Measurements from ENCODE around the gene ADCY1.

The ADCY1 gene

DNA sequence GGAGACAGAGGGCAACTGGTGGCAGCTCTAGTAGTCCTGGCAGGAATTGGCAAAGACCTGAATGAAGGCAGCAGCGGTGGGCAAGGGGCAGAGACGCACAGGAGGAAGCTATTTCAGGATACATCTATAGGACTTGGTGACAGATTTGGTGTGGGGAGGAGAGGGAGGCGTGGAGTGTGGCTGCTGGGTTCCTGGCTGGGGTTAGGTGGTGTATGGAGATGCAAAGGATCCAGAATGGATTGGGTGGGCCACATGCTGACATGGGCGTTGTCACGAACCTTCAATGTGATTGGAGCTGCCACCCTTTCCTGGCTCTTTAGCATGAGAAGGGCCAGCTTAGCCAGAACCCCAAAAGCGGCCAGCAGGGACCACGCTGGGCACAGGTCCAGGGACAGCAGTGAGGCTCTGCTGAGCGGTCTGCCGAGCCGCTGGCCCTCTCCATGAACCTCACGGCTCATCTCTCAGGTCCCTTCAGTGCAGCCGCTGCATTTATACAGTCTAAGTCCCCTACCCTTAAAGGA, 10.2 kb upstream of the ADCY1 start:
- no peaks in the 10 kb centered on the region for H3K9me3 ChIP-seq (replicated peaks; ENCODE audit: insufficient read depth, low read length)
- no peaks in the 10 kb centered on the region for H3K9me2 ChIP-seq (replicated peaks; ENCODE audit: insufficient read depth, low read length)
- H3K79me2 ChIP-seq (ENCODE audit: low read length), result no peaks in the 10 kb centered on the region
- no peaks in the 10 kb centered on the region for H3F3A ChIP-seq (ENCODE audit: insufficient read depth, low read length)
- H2AFZ ChIP-seq (ENCODE audit: low read length), result no peak overlapping the region
- no peaks in the 10 kb centered on the region for H4K20me1 ChIP-seq (ENCODE audit: insufficient read depth, low read length)
- no peak overlapping the region for H3K4me3 ChIP-seq (ENCODE audit: low read length)
- no peak overlapping the region for H3K9ac ChIP-seq (ENCODE audit: low read length)
- H3K27ac ChIP-seq (ENCODE audit: low read length), result no peak overlapping the region
- no peak for TF ChIP-seq EZH2 (optimal IDR thresholded peaks at IDR 0.05; ENCODE audit: low read depth, low read length)
- H3K36me3 ChIP-seq (replicated peaks; ENCODE audit: insufficient read depth, low read length), result no peaks in the 10 kb centered on the region
- no peaks in the 10 kb centered on the region for H3K27me3 ChIP-seq (replicated peaks; ENCODE audit: insufficient read depth, low read length)
- H3K4me2 ChIP-seq (ENCODE audit: low read depth, low read length), result no peak overlapping the region
- DNase-seq, result no peak
- no peaks in the 10 kb centered on the region for H3K4me1 ChIP-seq (ENCODE audit: low read length)

DNA sequence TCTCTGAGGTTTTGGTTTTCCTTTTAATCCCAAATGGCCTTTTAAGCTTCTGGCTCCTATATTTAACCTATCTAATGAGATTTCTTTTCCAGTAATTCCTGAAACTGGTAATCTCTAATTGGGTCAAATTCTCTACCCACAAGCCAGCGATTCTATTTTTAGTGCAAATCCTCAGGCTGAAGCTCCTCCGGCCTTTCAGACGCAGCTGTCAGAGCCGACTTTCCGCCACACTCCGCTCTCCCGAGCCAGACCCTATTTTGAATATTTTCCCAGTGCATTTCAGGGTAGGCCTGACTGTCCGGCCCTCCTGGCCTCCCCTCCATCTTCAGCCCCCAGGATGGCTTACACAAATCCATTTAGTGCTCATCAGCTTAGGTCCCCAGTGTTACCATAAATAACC, 9.7 kb upstream of the ADCY1 start:
- Histone ChIP-seq H3K9me3 (replicated peaks; ENCODE audit: insufficient read depth, low read length) (no peaks in the 10 kb centered on the region), H3K4me2 (ENCODE audit: low read depth, low read length) (no peak overlapping the region), H3K4me3 (ENCODE audit: low read length) (no peak overlapping the region), H3K9me2 (replicated peaks; ENCODE audit: insufficient read depth, low read length) (no peaks in the 10 kb centered on the region), H3K36me3 (replicated peaks; ENCODE audit: insufficient read depth, low read length) (no peaks in the 10 kb centered on the region), H3K27ac (ENCODE audit: low read length) (no peak overlapping the region), H3K79me2 (ENCODE audit: low read length) (no peaks in the 10 kb centered on the region), H3K27me3 (replicated peaks; ENCODE audit: insufficient read depth, low read length) (no peaks in the 10 kb centered on the region), H3F3A (ENCODE audit: insufficient read depth, low read length) (no peaks in the 10 kb centered on the region), H3K4me1 (ENCODE audit: low read length) (no peaks in the 10 kb centered on the region), H2AFZ (ENCODE audit: low read length) (no peak overlapping the region), H3K9ac (ENCODE audit: low read length) (no peak overlapping the region), H4K20me1 (ENCODE audit: insufficient read depth, low read length) (no peaks in the 10 kb centered on the region)
- DNase-seq, result no peak
- TF ChIP-seq, protein P1, sequence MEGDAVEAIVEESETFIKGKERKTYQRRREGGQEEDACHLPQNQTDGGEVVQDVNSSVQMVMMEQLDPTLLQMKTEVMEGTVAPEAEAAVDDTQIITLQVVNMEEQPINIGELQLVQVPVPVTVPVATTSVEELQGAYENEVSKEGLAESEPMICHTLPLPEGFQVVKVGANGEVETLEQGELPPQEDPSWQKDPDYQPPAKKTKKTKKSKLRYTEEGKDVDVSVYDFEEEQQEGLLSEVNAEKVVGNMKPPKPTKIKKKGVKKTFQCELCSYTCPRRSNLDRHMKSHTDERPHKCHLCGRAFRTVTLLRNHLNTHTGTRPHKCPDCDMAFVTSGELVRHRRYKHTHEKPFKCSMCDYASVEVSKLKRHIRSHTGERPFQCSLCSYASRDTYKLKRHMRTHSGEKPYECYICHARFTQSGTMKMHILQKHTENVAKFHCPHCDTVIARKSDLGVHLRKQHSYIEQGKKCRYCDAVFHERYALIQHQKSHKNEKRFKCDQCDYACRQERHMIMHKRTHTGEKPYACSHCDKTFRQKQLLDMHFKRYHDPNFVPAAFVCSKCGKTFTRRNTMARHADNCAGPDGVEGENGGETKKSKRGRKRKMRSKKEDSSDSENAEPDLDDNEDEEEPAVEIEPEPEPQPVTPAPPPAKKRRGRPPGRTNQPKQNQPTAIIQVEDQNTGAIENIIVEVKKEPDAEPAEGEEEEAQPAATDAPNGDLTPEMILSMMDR (IDR thresholded peaks at IDR 0.05; ENCODE audit: low read length), result no peak
- TF ChIP-seq EZH2phosphoT487 (IDR thresholded peaks at IDR 0.05; ENCODE audit: low read length) (no peak), EZH2 (optimal IDR thresholded peaks at IDR 0.05; ENCODE audit: low read depth, low read length) (no peak)

DNA sequence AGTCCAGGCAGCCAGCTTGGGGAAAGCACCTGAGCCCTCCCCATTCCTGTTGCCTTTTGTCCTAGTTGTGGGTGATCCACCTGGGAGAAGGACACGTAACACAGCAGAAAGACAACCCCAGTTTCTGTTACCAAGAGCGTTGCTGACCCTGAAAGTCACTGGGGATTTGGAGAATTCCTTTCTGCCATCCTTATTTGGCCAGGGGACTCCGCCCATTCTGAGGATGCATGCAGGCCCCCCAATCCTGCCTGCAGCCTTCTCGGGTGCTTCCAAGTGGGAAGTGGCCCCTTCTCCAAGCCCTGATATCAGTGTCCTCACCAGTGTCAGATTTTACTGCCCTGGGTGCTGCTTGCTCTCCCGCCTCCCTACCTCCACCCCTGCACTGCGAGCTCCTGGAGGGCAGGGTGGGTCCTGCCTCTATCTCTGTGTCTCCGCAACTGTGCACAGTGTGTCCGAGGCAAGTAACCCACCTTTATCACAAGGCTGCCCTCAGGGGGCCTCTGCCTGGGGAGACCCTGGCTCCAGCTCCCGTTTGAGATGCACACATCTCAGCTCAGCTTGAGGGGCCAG, 9.2 kb upstream of the ADCY1 start:
- H4K20me1 ChIP-seq (ENCODE audit: insufficient read depth, low read length), result no peaks in the 10 kb centered on the region
- H3F3A ChIP-seq (ENCODE audit: insufficient read depth, low read length), result no peaks in the 10 kb centered on the region
- no peak overlapping the region for H3K9ac ChIP-seq (ENCODE audit: low read length)
- no peak overlapping the region for H3K4me3 ChIP-seq (ENCODE audit: low read length)
- H2AFZ ChIP-seq (ENCODE audit: low read length), result no peak overlapping the region
- no peaks in the 10 kb centered on the region for H3K36me3 ChIP-seq (replicated peaks; ENCODE audit: insufficient read depth, low read length)
- no peaks in the 10 kb centered on the region for H3K27me3 ChIP-seq (replicated peaks; ENCODE audit: insufficient read depth, low read length)
- no peak for TF ChIP-seq EZH2 (optimal IDR thresholded peaks at IDR 0.05; ENCODE audit: low read depth, low read length)
- TF ChIP-seq EZH2phosphoT487 (IDR thresholded peaks at IDR 0.05; ENCODE audit: low read length), result no peak
- TF ChIP-seq, protein P1 (IDR thresholded peaks at IDR 0.05; ENCODE audit: low read length), result no peak
- no peaks in the 10 kb centered on the region for H3K4me1 ChIP-seq (ENCODE audit: low read length)
- no peaks in the 10 kb centered on the region for H3K9me2 ChIP-seq (replicated peaks; ENCODE audit: insufficient read depth, low read length)
- no peaks in the 10 kb centered on the region for H3K9me3 ChIP-seq (replicated peaks; ENCODE audit: insufficient read depth, low read length)
- no peak overlapping the region for H3K27ac ChIP-seq (ENCODE audit: low read length)
- DNase-seq, result no peak
- no peak overlapping the region for H3K4me2 ChIP-seq (ENCODE audit: low read depth, low read length)
- H3K79me2 ChIP-seq (ENCODE audit: low read length), result no peaks in the 10 kb centered on the region

DNA sequence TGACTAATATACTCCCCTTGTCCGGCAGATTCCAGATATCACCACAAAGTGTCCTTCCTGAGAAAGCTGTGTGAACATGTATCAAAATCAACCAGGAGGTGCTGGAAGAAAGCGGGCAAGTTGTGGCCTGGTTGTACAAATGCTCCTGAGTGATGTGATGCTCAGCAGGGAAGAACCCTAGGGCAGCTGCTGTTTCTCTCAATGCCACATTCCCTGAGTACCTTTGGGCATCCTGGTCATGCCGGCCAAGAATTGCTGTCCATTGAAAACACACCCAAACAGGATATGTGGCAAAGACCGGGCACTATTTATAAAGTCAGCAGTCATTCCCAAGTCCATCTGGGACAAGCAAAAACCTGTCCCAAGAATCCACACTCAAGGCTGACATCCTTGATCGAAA, 7.8 kb upstream of the ADCY1 start:
- no peak overlapping the region for H3K27ac ChIP-seq (ENCODE audit: low read length)
- H3K27me3 ChIP-seq (replicated peaks; ENCODE audit: insufficient read depth, low read length), result no peaks in the 10 kb centered on the region
- H3K9me3 ChIP-seq (replicated peaks; ENCODE audit: insufficient read depth, low read length), result no peaks in the 10 kb centered on the region
- H3K9me2 ChIP-seq (replicated peaks; ENCODE audit: insufficient read depth, low read length), result no peaks in the 10 kb centered on the region
- H2AFZ ChIP-seq (ENCODE audit: low read length), result no peak overlapping the region
- H3K4me2 ChIP-seq (ENCODE audit: low read depth, low read length), result no peak overlapping the region
- H3K9ac ChIP-seq (ENCODE audit: low read length), result no peak overlapping the region
- TF ChIP-seq EZH2 (optimal IDR thresholded peaks at IDR 0.05; ENCODE audit: low read depth, low read length) (no peak), EZH2phosphoT487 (IDR thresholded peaks at IDR 0.05; ENCODE audit: low read length) (no peak)
- TF ChIP-seq, protein P1 (IDR thresholded peaks at IDR 0.05; ENCODE audit: low read length), result no peak
- no peak overlapping the region for H3K4me3 ChIP-seq (ENCODE audit: low read length)
- H3K36me3 ChIP-seq (replicated peaks; ENCODE audit: insufficient read depth, low read length), result no peaks in the 10 kb centered on the region
- no peaks in the 10 kb centered on the region for H3F3A ChIP-seq (ENCODE audit: insufficient read depth, low read length)
- no peaks in the 10 kb centered on the region for H3K4me1 ChIP-seq (ENCODE audit: low read length)
- no peaks in the 10 kb centered on the region for H3K79me2 ChIP-seq (ENCODE audit: low read length)
- H4K20me1 ChIP-seq (ENCODE audit: insufficient read depth, low read length), result no peaks in the 10 kb centered on the region
- DNase-seq, result no peak
